GM18498 (cell line): ENCODE data around the gene SUV39H2.
"Not testable (repeated sequence)": the region's sequence is repeated elsewhere in the genome, so short reads cannot be mapped to it uniquely, and the experiment has no call there.

Source experiments
- ATAC-seq: cut with Tn5 transposase; IDR thresholded peaks from one replicate; pipeline ENCODE4 v1.9.1; 2021; ENCODE audit warnings: mild to moderate bottlenecking, moderate library complexity; ENCODE audit not compliant: unreplicated experiment

SUV39H2 gene

DNA sequence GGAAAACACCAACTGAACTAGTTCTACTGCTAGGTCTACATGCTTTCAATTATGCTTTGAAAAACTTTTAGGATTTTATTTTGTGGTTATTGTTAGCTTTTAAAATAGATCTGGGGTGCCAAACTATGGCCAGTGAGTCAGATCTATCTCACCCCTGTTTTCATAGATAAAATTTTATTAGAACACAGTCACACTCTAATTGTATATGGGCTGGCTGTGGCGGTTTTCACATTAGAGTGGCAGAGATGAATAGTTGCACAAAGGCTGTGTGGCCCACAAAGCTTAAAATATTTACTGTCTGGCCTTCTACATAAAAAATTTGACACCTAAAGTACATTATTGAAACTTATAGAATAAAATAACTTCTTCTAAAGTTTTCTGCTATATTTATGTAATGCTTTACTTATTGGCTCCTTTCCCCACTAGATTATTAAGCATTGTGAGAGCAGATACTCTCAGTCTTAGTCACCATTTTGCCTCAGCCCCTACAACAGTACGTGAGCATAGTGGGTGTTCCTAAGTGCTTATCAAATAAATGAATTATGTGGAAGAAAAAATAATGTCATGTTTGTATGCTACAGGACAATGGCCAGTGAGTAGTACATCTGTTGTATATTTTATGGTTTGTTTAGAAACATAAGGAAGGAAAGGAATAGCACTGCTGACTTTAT, 5.4 kb upstream of the SUV39H2 start:
- peak; percentile 47 for ATAC-seq

GRCh38 chr10:14875941-14876340, 2.7 kb upstream of the SUV39H2 start:
- no peak for ATAC-seq

GRCh38 chr10:14876764-14877163, 1.9 kb upstream of the SUV39H2 start:
- ATAC-seq: no peak

DNA sequence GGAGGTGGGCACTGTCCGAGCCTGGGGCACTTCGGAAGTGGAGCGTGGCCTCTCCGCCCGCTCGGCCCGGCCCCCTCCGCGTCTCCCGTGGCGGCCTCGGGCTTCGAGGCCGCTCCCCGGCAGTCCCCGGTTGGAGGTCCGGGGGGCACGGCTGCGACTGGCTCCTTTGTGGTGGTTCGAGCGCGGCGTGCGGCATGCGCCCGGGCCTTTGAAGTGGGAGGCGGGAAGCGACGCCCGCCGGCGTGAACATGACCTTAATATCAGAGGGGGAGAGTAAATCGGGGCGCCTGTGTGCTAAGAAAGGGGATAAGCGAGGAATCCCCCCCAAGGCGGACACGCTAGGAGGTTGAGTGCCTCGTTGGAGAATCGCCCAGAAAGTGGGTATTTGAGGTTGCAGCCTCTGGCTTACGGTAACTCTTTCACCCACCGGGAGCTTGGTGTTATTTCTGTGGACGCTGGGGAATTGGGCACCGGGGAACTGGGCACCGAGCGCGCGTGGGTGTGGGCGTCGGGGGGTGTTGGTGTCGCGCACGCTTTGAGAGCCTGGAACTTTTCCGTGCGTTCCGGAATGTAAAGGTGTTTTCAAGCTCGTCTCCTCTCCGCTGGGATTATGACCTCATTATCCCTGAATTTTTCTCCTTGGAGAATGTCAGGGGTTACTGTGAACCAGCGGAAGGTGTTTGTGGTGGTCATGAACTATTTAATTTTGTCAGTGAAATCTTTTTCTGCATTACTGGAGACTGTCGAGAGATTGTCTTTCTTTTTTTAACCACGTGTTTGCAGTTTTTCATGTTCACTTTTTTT, 660 bp downstream of the SUV39H2 start:
- peak; percentile 28 for ATAC-seq

DNA sequence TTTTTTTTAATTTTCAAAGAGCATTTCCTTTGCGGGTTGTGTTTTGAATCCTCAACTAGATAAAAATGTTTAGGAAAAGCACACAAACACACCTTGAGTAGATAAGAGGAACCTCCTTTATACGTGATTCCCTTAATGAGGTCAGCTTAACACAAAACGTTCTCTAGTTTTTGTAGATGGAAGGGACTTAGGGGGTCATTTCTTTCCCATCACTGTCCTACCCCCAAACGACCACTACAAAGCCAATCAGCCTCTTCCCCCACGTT, 1.2 kb downstream of the SUV39H2 start:
- ATAC-seq: no peak

- no peak for ATAC-seq
Measured at GRCh38 chr10:14880229-14880628, 1.6 kb downstream of the SUV39H2 start.

GRCh38 chr10:14884082-14884481, 5.4 kb downstream of the SUV39H2 start:
- ATAC-seq: no peak

GRCh38 chr10:14889318-14889717, 10.7 kb downstream of the SUV39H2 start:
- ATAC-seq: no peak

GRCh38 chr10:14891151-14891550, 12.5 kb downstream of the SUV39H2 start:
- ATAC-seq: no peak

- no peak for ATAC-seq
Measured at GRCh38 chr10:14904316-14904732, 25.7 kb downstream of the SUV39H2 start.

- ATAC-seq: no peak
Measured at GRCh38 chr10:14904864-14905263, 26.2 kb downstream of the SUV39H2 start.

DNA sequence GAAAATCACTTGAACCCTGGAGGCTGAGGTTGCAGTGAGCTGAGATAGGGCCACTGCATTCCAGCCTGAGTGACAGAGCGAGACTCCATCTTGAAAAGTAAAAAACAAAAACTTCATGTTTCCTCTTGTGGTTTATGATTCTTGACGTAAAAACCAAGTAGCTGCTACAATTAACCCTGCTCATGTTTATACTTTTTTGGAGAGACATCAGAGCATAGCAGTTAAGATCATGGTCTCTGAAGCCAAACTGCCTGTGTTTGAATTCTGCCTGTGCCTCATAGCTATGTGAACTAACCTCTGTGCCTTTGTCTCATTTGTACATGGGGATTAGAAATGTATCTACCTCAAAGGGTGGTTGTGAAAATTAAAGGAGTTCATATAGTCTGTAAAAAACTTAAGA, 27.2 kb downstream of the SUV39H2 start:
- ATAC-seq: no peak

- ATAC-seq: no peak
Measured at GRCh38 chr10:14906765-14907164, 28.1 kb downstream of the SUV39H2 start.

GRCh38 chr10:14907591-14907990, 28.9 kb downstream of the SUV39H2 start:
- ATAC-seq: not testable (repeated sequence)

- ATAC-seq: no peak
Measured at GRCh38 chr10:14909101-14909500, 30.4 kb downstream of the SUV39H2 start.

DNA sequence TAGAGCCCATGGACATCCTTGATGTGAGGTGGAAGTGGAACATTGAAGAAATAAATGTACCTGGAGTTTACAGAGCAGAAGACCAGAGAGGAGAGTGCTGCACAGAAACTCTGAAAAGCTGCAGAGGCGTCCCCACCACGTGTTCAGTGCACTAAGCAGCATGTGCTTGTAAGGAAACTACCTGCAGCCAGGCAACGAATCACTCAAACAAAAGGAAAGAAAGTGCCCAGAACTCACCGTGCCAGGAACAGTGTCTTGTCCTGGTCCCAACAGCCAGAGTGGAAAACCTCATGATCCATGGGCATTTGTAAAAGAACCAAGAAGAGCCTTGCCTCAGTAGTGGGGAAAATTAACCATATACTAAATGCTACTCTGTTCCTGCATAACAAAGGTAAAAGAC, 32.3 kb downstream of the SUV39H2 start:
- ATAC-seq: no peak

DNA sequence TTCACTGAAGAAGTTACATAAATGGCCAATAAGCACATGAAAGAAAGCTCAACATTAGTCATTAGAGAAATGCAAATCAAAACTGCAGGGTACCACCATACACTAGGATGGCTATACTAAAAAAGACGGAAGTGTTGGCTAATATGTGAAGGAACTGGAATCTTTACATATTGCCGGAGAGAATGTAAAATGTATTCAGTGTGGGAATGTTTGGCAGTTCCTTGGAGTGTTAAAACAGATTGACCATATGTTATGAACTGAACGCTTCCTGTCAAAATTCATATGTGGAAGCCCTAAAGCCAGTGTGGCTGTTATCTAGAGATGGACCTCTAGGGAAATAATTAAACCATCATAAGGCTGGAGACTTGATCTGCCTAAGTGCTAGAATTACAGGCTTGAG, 33.1 kb downstream of the SUV39H2 start:
- ATAC-seq: no peak

DNA sequence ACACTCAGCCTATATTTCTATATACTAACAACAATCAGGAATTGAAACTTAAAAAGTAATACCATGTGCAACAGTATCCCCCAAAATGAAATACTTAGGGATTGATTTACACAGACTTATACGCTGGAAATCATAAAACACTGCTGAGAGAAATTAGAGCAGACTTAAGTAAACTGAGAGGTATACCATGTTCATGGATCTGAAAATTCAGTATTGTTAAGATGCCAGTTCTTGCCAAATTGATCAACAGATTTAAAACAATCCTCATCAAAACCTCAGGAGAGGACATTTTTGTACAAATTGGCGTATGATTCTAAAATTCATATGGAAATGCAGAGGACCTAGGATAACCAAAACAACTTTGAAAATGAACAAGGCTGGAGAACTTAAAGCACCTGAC, 37.9 kb downstream of the SUV39H2 start:
- ATAC-seq: no peak

- no peak for ATAC-seq
Measured at GRCh38 chr10:14917827-14918226, 39.2 kb downstream of the SUV39H2 start.

- ATAC-seq: no peak
Measured at GRCh38 chr10:14918964-14919363, 40.3 kb downstream of the SUV39H2 start.

DNA sequence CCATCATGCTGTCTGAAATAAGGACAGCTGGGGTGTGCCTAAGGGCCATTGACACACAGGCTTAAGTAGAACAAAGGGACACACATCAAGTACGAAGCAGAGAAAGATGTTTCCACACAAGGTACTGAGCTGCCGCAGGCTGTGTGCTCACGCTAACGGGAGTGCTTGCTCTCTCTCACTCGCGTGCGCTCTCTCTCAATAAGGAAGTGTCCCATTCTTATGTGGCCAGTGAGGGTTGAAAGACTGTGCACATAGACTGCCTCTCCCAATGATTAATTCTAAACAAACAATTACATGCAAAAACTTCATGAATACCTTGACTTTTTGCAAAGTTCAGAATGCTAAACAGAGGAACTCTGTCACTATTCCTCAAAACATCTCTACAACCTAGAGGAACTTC, 45.3 kb downstream of the SUV39H2 start:
- ATAC-seq: no peak

- no peak for ATAC-seq
Measured at GRCh38 chr10:14925268-14925667, 46.6 kb downstream of the SUV39H2 start.

GRCh38 chr10:14926061-14926470, 47.4 kb downstream of the SUV39H2 start:
- ATAC-seq: peak; percentile 10
